ENCODE data around the gene ATP6V0B.

DNA sequence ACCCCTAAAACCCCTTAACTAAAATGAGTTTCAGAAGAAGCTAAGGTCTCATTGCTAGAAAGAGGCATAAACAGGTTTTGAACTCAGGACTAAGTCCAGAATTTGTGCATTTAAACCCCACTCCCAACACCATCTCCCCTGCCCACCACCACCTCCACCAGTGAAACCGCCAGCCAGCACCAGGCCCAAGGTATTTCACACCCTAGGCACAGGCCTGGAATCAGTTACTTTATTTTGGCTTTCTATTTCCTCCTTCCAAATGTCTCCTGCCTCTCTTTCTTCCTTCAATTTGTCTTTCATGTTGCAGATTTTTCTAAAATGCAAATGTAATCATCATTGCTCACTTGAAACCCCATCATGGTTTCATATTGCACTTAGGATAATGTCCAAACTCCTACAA lies 29.9 kb upstream of the ATP6V0B start:
- TF ChIP-seq, protein P1, sequence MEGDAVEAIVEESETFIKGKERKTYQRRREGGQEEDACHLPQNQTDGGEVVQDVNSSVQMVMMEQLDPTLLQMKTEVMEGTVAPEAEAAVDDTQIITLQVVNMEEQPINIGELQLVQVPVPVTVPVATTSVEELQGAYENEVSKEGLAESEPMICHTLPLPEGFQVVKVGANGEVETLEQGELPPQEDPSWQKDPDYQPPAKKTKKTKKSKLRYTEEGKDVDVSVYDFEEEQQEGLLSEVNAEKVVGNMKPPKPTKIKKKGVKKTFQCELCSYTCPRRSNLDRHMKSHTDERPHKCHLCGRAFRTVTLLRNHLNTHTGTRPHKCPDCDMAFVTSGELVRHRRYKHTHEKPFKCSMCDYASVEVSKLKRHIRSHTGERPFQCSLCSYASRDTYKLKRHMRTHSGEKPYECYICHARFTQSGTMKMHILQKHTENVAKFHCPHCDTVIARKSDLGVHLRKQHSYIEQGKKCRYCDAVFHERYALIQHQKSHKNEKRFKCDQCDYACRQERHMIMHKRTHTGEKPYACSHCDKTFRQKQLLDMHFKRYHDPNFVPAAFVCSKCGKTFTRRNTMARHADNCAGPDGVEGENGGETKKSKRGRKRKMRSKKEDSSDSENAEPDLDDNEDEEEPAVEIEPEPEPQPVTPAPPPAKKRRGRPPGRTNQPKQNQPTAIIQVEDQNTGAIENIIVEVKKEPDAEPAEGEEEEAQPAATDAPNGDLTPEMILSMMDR (IDR thresholded peaks at IDR 0.05) = no peak
- no peak for TF ChIP-seq POLR2AphosphoS5 (IDR thresholded peaks at IDR 0.05)
- TF ChIP-seq POLR2A (IDR thresholded peaks at IDR 0.05) = no peak
- no peak for TF ChIP-seq EP300 (IDR thresholded peaks at IDR 0.05; ENCODE audit: low read depth)
